NCI-H2171 (cell line): ENCODE results near the gene LACRT.

Experiments used
- DNase-seq: peaks from one replicate; lab custom pipeline; 2025; lab: John Stamatoyannopoulos, UW

The LACRT gene

DNA sequence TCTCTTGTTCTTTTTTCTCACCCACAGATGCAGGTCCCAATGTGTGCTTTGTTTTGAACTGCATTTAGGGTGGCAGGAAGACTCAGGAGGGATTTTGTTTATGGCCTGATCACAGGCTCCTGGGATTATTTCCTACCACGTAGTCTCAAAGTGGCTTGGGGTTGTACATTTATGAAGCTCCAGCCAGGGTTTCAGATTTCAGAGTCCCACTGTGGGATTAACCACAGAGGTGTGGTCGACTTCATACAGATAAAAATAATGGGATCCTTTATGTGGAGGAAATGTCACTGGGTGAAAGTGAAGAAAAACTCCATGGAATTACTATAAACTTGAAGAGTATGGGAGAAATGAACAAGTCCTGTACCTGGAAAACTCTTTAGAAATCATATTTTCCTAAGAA lies 32.0 kb downstream of the LACRT start:
- DNase-seq, result no peak

DNA sequence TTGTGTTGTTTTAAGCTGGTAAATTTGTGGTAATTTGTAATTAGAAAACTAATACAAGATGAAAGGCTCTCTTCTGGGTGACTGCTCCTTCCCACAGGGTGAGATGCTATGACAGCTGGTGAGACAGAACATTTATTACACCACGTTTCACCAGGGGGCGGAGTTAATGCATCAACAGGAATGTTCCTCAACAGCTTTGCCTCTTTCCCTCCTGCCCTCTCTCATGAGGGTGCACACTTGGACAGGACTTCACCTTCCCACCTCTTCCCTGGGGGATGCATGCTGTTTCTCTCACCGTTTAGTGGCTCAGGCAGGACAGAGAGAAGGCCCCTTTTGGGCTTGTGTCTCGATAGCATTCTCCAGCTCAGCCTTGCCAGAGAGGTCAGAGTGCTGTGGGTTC lies 32.9 kb downstream of the LACRT start:
- no peak for DNase-seq

DNA sequence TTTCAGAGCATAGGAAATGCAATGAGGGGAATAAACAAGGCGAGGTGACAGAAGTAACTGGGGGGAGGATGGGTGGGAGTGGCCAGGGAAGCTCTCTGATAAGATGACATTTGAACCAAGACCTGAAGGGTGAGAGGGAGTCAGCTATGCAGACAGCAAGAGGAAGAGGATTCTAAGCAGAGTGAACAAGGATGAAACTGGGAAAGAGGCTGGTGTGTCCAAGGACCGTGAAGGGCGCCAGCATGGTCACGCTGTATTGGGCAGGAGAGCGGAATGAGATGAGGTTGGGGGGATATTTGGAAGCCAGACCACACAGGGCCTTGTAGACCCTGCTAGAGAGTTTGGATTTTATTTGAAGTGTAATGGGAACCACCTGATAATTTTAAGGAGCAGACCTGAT lies 35.7 kb downstream of the LACRT start:
- DNase-seq, result no peak

DNA sequence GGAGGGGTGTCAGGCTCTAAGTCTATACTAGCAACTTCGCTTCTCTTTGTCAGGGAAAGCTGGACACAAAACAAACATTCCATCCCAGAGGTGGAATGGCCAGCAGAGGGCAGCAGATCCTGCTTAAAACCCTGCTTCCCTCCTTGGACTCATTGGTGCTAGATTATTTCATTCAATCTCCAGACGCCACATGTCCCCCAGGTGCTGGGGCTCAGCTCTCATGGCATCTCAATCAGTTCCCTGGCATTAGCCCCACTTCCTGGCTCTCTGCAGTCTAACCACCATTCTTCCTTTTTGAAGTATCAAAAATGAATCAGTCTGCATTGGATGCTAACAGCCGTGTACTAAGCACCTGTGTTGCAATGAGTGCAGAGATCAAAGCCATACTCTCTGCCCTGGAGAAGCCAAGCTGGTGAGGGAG lies 38.2 kb downstream of the LACRT start:
- peak; percentile 30 for DNase-seq

DNA sequence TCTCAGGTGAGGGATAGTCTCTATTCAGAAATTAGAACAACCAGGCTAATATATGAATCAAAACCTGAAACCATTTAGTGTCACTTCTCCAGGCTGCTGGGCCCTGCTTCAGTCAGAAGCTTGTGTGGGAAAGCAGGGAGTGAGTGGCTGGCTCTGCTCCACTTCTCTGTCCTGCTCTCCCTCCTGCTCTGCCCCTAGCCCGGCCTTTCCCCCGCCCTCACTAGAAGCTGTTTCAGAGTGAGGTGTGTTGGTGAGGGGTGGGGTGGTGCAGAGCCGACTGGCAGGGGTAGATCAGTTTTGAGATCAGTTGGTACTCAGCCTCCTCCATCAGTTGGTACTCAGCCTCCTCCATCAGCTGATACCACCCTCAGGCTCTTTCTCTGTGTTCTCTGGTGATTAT lies 39.2 kb downstream of the LACRT start:
- no peak for DNase-seq

DNA sequence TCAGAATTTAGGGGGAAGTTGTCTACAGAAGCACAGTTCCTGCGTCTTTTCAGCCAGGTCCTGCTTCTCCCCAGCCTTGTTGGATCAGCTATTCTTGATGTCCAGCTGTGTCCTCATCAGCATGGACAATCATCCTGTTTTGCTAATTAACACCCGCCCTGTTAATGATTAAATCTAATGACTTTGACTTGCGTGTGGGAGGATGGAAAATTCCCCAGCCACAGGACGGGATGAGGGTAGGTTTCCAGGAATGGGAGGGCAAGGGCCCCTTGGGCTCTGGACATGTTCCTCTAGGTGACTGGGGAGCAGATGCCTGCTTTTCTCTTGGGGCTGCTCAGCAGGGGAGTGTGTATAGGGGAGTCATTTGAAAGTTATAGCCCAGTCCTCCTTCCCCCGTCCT lies 41.0 kb downstream of the LACRT start:
- DNase-seq, result no peak

DNA sequence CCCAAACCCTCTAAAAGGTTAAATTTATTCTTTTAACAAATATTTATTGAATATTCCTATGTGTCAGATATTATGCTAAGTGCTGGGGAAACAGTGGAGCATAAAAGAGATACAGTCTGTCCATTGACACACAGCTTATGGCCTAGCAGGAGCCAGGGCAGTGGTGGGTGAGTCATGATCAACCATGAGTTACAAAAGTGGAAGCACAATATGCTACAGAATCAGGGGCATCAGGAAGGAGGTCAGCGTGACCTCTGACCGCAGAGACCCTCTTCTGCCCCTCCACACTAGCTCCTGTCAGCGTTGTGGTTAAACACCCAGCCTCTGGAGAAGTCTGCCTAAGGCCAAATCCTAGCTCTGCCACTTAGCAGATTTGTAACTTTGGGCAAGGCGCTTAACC lies 41.6 kb downstream of the LACRT start:
- no peak for DNase-seq

DNA sequence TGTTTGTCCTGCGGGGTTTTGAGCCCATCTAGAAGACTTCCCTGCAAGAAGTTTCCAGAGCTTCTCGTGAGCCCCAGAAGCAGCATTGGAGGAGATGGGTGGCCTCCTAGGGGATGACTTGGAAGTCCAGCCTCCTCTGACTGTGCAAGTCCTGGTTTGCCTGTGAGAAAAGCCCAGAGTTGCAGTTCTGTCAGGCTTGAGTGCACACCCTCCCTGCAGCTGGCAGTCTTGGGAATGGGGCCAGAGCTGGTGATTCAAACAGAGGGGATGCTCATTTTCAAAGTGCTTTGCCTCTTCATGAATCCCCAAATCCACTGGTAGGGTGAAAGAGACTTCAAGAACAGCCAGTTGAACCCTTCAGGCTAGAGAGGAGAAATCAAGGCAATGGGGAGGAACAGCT lies 42.4 kb downstream of the LACRT start:
- DNase-seq, result no peak

DNA sequence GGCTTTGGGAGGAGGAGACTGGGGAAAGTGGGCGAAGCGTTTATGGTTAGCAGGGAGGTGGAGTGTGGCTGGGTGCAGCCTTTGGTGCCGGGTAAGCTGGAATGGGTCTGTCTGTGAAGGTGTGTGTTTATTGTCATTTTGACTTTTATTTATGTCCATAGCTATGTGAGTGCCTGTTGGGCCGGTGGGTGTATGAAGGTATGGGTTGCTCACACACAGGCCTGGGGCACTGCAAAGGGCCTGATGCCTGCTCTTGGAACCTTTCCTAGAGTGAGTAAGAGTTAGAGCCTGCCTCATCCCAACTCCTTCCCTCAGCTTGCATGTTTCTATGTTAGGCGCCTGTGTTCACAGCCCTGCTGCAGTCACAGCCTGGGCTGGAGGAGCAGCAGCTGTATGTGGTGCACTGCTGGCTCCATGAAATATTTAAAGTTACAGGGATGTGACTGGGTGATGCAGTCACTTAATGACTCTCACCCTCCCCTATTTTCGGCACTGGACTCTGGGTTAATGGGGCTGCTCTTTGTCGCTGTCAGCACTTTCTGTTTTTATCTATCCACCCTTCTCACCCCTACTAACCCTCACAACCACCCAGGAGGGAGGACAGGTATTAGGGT lies 43.6 kb downstream of the LACRT start:
- no peak for DNase-seq

DNA sequence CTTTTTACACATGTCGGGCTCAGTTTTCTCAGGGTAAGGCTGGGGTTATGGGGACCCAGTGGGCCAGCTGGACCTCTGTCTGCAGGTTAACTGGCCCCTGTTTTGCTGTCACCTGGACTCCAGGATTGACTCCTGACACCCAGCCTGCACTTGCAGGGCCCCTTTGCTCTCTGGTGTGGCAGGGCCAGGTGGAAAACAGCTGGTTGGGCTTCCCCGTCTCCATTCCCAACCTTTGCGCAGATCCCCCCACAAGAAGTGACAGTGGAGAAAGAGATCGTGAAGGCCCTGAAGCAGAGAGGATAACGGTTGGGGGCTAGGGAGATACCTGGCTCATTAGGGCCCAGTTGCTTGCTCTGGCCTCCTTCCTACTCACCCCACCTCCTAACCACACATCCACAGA lies 44.7 kb downstream of the LACRT start:
- DNase-seq, result no peak

DNA sequence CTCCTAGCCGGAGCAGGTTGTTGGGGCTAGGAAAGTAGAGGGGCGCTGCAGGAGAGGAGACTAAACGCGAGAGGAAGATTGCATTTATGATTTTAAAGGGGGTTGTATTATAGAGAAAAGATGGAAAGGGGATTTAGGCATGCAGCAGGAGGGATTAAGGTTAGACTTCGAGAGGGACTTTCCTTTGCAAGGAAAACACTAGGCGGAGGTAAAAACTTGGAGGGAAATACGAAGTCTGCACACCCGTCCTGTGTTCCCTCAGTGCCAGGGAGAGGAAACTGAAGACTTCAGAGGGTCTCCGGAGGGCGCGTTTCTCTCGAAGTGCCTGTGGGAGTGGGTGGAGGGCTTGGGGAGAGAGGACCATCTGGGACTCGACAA lies 45.8 kb downstream of the LACRT start:
- no peak for DNase-seq

DNA sequence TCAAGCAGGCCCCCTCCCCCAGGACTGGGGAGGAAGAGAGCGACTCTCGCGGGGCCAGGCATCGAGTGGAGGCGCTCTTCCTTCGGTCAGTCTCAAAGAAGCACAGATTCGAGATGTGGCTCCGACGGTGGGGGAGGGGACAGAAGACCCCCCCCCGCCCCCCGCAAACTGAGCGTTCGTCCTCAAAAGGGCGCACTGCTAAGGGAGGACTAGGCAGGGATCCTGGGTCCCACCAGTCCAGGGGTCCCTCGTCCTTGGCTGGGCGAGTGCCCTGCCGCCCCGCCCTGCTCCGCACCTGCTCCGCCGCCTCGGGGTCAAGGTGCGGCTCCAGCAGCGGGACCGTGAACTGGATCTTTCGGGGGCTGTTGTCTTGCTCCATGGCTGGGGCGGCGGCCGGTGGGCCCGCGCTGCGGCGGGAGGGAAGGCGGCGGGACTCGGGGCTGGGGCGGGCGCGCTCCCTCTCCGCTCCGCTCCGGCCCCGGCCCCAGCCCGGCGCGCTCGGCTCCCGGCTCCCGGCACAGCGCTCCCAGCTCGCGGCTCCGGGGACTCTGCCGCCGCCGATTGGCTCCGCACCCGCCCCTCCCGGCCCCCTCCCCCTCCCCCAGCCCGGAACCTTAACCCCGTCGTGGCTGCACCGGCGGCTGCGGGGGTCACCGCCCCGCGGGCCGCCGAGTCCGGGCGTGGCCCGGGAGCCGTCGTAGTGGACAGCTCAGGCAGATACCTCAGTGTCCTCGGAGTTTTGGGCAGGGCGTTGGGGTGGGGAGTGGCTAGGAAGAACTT lies 46.4 kb downstream of the LACRT start, which contains the start of gene PPP1R1A:
Gene PPP1R1A (minus strand): TSS at position 550 of the 780 bp plus-strand sequence. CDS start 171 bp downstream, at position 379.
- DNase-seq, result no peak

DNA sequence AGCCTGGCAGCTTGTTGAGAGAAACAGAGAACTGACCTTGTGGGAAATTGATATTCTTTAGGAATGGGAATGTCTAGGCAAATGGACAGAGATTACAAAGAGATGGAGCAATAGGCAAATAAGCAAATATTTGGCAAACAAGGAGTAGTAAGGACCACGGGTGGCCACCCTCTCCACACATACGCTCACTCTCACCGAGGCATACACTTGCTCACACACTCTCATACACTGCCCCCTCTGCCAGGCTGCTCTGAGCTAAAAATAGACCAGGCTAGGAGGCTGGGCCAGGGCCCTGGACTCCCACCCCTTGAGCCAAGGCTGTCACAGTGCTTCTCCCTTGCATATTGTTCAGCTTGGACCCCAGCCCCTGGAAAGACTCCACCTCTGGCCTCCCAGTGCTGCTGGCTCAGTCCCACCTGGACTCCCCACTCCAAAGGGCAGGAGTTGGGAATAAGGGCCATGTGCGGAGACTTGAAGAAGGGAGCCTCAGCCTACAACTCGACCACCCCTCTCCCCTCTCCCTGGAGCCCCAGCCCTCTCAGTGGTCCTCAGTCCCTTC lies 47.3 kb downstream of the LACRT start:
- DNase-seq, result no peak

DNA sequence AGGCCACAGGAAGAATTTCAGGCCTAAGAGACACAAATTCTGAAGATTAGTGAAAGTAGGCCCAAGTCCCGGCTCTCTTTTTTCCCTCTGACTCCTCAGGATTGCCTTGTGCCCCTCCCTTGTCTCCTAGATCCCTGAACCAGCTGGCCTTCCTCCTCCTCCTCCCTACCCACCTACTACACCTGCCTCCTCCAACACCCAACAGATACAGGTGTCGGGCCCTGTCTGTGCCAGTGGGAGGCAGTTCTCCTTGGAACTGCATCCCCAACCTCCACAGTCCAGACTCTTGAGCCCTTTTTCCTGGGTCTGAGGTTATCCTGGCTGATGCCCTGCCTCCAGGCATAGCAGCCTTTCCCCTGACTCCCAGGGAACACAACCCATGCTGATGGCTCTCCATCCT lies 48.1 kb downstream of the LACRT start:
- no peak for DNase-seq

DNA sequence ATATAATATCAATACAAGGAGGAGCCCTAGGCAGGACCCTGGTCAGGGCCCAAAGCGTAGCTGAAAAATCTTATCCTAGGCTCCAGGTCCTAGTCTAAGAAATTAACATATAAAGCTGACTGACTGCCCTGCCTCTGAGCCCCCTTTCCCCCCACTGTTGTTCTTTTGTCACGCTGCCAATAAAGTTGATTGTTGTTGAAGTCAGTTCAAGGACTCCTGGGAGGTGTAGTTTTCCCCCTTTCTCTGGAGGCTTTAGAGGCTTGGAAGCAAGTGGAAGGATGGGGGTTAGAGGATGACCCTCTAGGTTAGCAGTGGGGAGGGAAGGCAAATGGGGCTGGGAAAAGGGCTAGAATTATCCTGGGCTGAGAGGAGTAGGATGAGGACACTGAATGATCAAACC lies 49.5 kb downstream of the LACRT start:
- no peak for DNase-seq

DNA sequence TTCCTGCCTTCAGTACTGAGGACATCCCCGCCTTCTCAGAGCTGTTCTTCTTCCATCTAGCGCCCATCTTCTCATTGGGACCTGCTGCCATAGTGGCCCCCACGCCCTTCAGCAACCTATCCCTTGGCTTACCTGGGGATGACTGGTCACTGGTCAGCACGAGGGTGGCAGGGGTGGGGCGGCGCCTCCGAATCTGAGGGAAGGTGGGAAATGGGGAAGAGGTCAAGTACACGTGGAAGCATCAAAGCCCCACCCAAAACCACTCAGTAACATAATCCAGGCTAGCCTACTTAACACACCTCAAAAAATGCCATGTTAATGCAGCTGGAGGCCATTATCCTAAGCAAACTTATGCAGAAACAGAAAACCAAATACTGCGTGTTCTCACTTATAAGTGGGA lies 50.6 kb downstream of the LACRT start:
- DNase-seq, result no peak

DNA sequence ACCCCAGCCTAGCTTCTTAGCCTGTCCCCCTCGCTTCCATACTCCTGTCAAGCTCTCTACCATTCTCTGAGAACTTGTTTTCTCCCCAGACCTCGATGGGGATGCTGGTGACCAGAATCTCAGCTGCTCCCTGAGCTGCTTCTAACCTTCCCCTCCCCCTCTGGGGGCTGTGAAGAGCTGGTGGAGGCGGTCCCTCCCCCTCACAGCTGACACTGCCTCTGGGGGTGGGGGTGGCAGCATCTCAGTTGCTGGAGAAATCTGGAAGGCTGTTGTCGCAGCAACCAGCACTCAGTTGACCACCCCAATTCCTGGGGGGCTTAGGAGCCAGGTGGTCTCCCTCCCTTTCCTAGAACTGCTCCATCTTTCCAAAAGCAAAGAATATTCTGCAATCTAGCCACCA lies 51.0 kb downstream of the LACRT start:
- no peak for DNase-seq

DNA sequence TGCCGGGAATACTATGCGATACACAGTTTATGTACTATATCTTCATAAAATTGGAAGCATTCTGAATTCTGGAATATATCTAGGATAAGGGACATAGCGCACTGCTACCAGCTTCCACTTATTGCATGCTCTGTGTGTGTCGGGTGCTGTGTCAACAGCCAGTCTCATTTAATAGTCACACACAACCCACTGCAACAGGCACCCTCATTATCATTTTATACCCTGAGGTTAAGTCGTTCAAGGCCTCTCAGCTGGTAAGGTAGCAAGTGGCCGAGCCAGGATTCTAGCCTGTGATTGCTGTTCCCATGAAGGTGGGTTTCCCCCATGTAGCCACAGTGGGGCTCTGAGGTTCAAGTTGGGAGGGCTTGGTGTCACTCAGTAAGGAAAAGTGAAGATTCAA lies 53.3 kb downstream of the LACRT start:
- DNase-seq, result no peak
